Activated naive CD8-positive, alpha-beta T cell treated with anti-CD3 and anti-CD28 coated beads, Interleukin-2, amount 50 U/mL, for 24 hours (primary cell): ENCODE measurements around the gene CELF1.

Experiments used
- ATAC-seq: fragments of 150-1000 bp; cut with Tn5 transposase; one replicate; pipeline ENCODE4 v1.10.0; 2021
- DNase-seq: peaks from one replicate; pipeline ENCODE4 v3.0.0; 2021
- H3K27ac Mint-ChIP-seq: one replicate; pipeline ENCODE4 v1.8.0; 2021; ENCODE audit warnings: mild to moderate bottlenecking, mixed read lengths
- H3K27me3 Mint-ChIP-seq: one replicate; pipeline ENCODE4 v1.8.0; 2021; ENCODE audit warnings: mixed read lengths
- H3K36me3 Mint-ChIP-seq: one replicate; pipeline ENCODE4 v1.8.0; 2021; ENCODE audit warnings: low read depth, mixed read lengths
- H3K4me1 Mint-ChIP-seq: one replicate; pipeline ENCODE4 v1.8.0; 2021; ENCODE audit warnings: mixed read lengths
- H3K4me3 Mint-ChIP-seq: one replicate; pipeline ENCODE4 v1.8.0; 2021; ENCODE audit warnings: mild to moderate bottlenecking, moderate library complexity, mixed read lengths
- H3K9me3 Mint-ChIP-seq: one replicate; pipeline ENCODE4 v1.8.0; 2021; ENCODE audit warnings: mixed read lengths

The CELF1 gene

GRCh38 chr11:47483457-47483856 is 69.5 kb downstream of the CELF1 start:
- no peak for DNase-seq
- ATAC-seq: no peak
- peaks cover 10% of the 10 kb centered on the region for H3K4me1 Mint-ChIP-seq
- H3K4me3 Mint-ChIP-seq: no peak overlapping the region
- H3K27me3 Mint-ChIP-seq: no peaks in the 10 kb centered on the region
- H3K36me3 Mint-ChIP-seq: peaks cover 63% of the 10 kb centered on the region
- no peaks in the 10 kb centered on the region for H3K9me3 Mint-ChIP-seq
- H3K27ac Mint-ChIP-seq: no peak overlapping the region

- ATAC-seq (no peak), DNase-seq (no peak)
- Mint-ChIP-seq H3K4me3 (no peak overlapping the region), H3K36me3 (peaks cover 67% of the 10 kb centered on the region), H3K4me1 (no peaks in the 10 kb centered on the region), H3K9me3 (no peaks in the 10 kb centered on the region), H3K27ac (no peak overlapping the region), H3K27me3 (no peaks in the 10 kb centered on the region)
Measured at GRCh38 chr11:47480762-47481161, 72.2 kb downstream of the CELF1 start.

GRCh38 chr11:47478651-47479329 is 74.1 kb downstream of the CELF1 start:
- DNase-seq: no peak
- no peak overlapping the region for H3K4me3 Mint-ChIP-seq
- H3K27me3 Mint-ChIP-seq: no peaks in the 10 kb centered on the region
- peak overlapping the region; percentile 26 for H3K27ac Mint-ChIP-seq
- no peaks in the 10 kb centered on the region for H3K4me1 Mint-ChIP-seq
- no peak for ATAC-seq
- H3K36me3 Mint-ChIP-seq: peaks cover 69% of the 10 kb centered on the region
- H3K9me3 Mint-ChIP-seq: no peaks in the 10 kb centered on the region

GRCh38 chr11:47477753-47478152 is 75.2 kb downstream of the CELF1 start:
- Mint-ChIP-seq H3K4me3 (no peak overlapping the region), H3K27ac (peak overlapping the region; percentile 20)

GRCh38 chr11:47477323-47477722 is 75.6 kb downstream of the CELF1 start:
- DNase-seq: no peak
- Mint-ChIP-seq H3K27me3 (no peaks in the 10 kb centered on the region), H3K4me3 (no peak overlapping the region), H3K27ac (peak overlapping the region; percentile 20), H3K9me3 (no peaks in the 10 kb centered on the region), H3K4me1 (no peaks in the 10 kb centered on the region), H3K36me3 (peaks cover 68% of the 10 kb centered on the region)
- ATAC-seq: peak; percentile 58

More at GRCh38 chr11:47477753-47478152, 75.2 kb downstream of the CELF1 start:
- H3K27me3 Mint-ChIP-seq: no peaks in the 10 kb centered on the region
- no peak for DNase-seq
- H3K4me1 Mint-ChIP-seq: no peaks in the 10 kb centered on the region
- no peaks in the 10 kb centered on the region for H3K9me3 Mint-ChIP-seq
- ATAC-seq: no peak
- H3K36me3 Mint-ChIP-seq: peaks cover 68% of the 10 kb centered on the region

- no peak for DNase-seq
- Mint-ChIP-seq H3K4me3 (no peak overlapping the region), H3K27ac (no peak overlapping the region), H3K9me3 (no peaks in the 10 kb centered on the region), H3K27me3 (no peaks in the 10 kb centered on the region), H3K36me3 (peaks cover 53% of the 10 kb centered on the region), H3K4me1 (peaks cover 3% of the 10 kb centered on the region)
- ATAC-seq: no peak
Measured at GRCh38 chr11:47470671-47471070, 82.3 kb downstream of the CELF1 start.

- ATAC-seq (no peak), DNase-seq (no peak)
- Mint-ChIP-seq H3K4me1 (peaks cover 3% of the 10 kb centered on the region), H3K36me3 (peaks cover 48% of the 10 kb centered on the region), H3K9me3 (no peaks in the 10 kb centered on the region), H3K27me3 (no peaks in the 10 kb centered on the region), H3K27ac (peak overlapping the region; percentile 32), H3K4me3 (no peak overlapping the region)
Measured at GRCh38 chr11:47469361-47470179, 83.4 kb downstream of the CELF1 start.

- Mint-ChIP-seq H3K4me1 (peaks cover 3% of the 10 kb centered on the region), H3K9me3 (no peaks in the 10 kb centered on the region), H3K27me3 (no peaks in the 10 kb centered on the region), H3K4me3 (no peak overlapping the region), H3K36me3 (peaks cover 47% of the 10 kb centered on the region), H3K27ac (peak overlapping the region; percentile 28)
- no peak for ATAC-seq
- DNase-seq: no peak
Measured at GRCh38 chr11:47468598-47469214, 84.2 kb downstream of the CELF1 start.

GRCh38 chr11:47467357-47467756 is 85.6 kb downstream of the CELF1 start:
- Mint-ChIP-seq H3K27me3 (no peaks in the 10 kb centered on the region), H3K4me1 (peaks cover 3% of the 10 kb centered on the region), H3K9me3 (no peaks in the 10 kb centered on the region), H3K4me3 (no peak overlapping the region), H3K27ac (no peak overlapping the region), H3K36me3 (peaks cover 37% of the 10 kb centered on the region)
- DNase-seq (no peak), ATAC-seq (no peak)

- H3K27ac Mint-ChIP-seq: no peak overlapping the region
- H3K36me3 Mint-ChIP-seq: peaks cover 31% of the 10 kb centered on the region
- peaks cover 3% of the 10 kb centered on the region for H3K4me1 Mint-ChIP-seq
- H3K9me3 Mint-ChIP-seq: no peaks in the 10 kb centered on the region
- H3K4me3 Mint-ChIP-seq: no peak overlapping the region
- ATAC-seq: no peak
- H3K27me3 Mint-ChIP-seq: no peaks in the 10 kb centered on the region
- no peak for DNase-seq
Measured at GRCh38 chr11:47466701-47467250, 86.2 kb downstream of the CELF1 start.

- H3K4me1 Mint-ChIP-seq: peaks cover 3% of the 10 kb centered on the region
- DNase-seq (no peak), ATAC-seq (no peak)
- no peaks in the 10 kb centered on the region for H3K27me3 Mint-ChIP-seq
- no peaks in the 10 kb centered on the region for H3K9me3 Mint-ChIP-seq
- no peak overlapping the region for H3K27ac Mint-ChIP-seq
- no peak overlapping the region for H3K4me3 Mint-ChIP-seq
- peaks cover 26% of the 10 kb centered on the region for H3K36me3 Mint-ChIP-seq
Measured at GRCh38 chr11:47466201-47466600, 86.7 kb downstream of the CELF1 start.

- H3K27me3 Mint-ChIP-seq: no peaks in the 10 kb centered on the region
- ATAC-seq: peak; percentile 57
- no peaks in the 10 kb centered on the region for H3K9me3 Mint-ChIP-seq
- no peak for DNase-seq
- peaks cover 3% of the 10 kb centered on the region for H3K4me1 Mint-ChIP-seq
- peaks cover 20% of the 10 kb centered on the region for H3K36me3 Mint-ChIP-seq
- no peak overlapping the region for H3K4me3 Mint-ChIP-seq
- H3K27ac Mint-ChIP-seq: peak overlapping the region; percentile 49
Measured at GRCh38 chr11:47464483-47464882, 88.4 kb downstream of the CELF1 start.

- H3K9me3 Mint-ChIP-seq: no peaks in the 10 kb centered on the region
- no peak overlapping the region for H3K4me3 Mint-ChIP-seq
- ATAC-seq (no peak), DNase-seq (no peak)
- H3K27me3 Mint-ChIP-seq: no peaks in the 10 kb centered on the region
- peaks cover 10% of the 10 kb centered on the region for H3K36me3 Mint-ChIP-seq
- H3K27ac Mint-ChIP-seq: peak overlapping the region; percentile 15
- no peaks in the 10 kb centered on the region for H3K4me1 Mint-ChIP-seq
Measured at GRCh38 chr11:47461876-47462275, 91.1 kb downstream of the CELF1 start.

- Mint-ChIP-seq H3K4me3 (no peak overlapping the region), H3K9me3 (no peaks in the 10 kb centered on the region), H3K4me1 (no peaks in the 10 kb centered on the region), H3K27ac (no peak overlapping the region), H3K36me3 (peaks cover 10% of the 10 kb centered on the region), H3K27me3 (no peaks in the 10 kb centered on the region)
- ATAC-seq (no peak), DNase-seq (no peak)
Measured at GRCh38 chr11:47460571-47461235, 92.2 kb downstream of the CELF1 start.
